Islet of Langerhans (tissue), 1 donor: ENCODE results near the gene PLA2G4C.

Experiments used
- FAIRE-seq: peaks from one replicate; lab custom pipeline; 2011; peaks lifted over from hg19 to GRCh38; lab: Jason Lieb, UNC

PLA2G4C gene

GRCh38 chr19:48053076-48053475 lies 57.5 kb downstream of the PLA2G4C start:
- no peak for FAIRE-seq

DNA sequence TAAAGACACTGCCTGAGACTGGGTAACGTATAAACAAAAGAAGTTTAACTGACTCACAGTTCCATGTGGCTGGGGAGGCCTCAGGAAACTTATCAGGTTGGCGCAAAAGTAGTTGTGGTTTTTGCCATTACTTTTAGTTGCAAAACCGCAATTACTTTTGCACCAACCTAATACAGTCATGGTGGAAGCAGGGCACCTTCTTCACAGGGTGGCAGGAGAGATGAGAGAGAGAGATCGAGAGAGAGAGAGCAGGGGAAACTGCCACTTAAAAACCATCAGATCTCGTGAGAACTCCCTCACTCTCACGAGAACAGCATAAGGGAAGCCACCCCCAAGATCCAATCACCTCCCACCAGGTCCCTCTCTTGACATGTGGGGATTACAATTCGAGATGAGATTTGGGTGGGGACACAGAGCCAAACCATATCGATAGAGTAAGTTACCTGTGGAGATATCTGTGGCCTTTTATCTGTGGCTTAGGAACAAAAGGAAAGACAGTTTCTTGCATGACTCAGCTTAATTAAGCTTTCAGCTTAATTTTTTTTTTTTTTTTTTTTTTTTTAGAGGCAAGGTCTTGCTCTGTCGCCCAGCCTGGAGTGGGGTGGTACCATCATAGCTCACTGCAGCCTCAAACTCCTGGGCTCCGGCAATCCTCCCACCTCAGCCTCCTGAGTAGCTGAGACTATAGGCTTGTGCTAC lies 59.1 kb downstream of the PLA2G4C start:
- no peak for FAIRE-seq

DNA sequence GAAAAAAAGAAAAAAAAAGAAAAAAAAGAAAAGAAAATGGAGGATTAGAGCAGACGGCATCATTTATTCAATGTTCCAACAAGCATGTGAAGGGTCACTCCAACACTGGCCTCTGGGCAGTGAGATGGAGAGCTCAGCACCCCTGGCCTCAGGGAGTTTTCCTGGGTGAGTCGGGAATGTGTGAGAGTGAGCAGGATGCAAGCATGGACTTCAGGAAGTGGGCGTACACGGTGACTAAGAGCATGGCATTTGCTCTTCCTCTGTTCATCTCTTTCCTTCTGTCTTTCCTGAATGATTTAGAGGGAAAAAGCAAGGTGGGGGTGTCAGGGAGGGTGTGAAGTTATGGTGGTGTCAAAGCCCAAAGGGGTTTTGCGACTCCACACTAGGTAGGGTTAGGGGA lies 66.1 kb downstream of the PLA2G4C start:
- FAIRE-seq: no peak

DNA sequence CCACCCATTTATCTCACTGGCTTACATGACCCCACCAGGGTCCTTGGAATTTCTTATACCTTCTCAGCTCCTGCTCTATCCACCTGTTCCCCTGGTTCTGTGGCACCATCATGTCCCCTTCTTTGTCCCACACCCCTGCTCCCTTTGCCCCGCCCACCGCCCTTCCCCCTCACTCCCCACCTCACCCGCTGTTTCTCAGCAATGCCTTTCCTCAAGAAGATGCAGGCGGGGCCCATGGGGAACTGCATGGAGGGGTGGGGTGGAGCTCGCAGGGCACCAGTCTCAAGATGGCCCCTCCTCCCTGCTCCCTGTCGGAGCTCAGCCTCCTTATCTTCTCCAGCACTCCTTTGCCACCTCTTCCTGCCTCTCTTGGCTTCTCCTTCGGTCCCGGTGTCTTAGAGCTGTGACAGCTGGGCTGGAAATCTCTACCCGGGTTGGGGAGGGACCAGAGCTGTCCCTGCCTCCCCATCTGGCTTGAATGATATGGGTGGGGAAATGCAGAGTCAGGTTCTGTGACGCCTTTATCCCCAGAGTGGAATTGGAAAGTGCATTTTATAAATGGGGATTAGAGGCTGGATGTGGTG lies 66.8 kb downstream of the PLA2G4C start, which contains the start of gene CABP5:
TSS of gene CABP5 (minus strand) at position 405 of the 584 bp plus-strand sequence. CDS start at position 248, 157 bp downstream.
- FAIRE-seq: no peak

DNA sequence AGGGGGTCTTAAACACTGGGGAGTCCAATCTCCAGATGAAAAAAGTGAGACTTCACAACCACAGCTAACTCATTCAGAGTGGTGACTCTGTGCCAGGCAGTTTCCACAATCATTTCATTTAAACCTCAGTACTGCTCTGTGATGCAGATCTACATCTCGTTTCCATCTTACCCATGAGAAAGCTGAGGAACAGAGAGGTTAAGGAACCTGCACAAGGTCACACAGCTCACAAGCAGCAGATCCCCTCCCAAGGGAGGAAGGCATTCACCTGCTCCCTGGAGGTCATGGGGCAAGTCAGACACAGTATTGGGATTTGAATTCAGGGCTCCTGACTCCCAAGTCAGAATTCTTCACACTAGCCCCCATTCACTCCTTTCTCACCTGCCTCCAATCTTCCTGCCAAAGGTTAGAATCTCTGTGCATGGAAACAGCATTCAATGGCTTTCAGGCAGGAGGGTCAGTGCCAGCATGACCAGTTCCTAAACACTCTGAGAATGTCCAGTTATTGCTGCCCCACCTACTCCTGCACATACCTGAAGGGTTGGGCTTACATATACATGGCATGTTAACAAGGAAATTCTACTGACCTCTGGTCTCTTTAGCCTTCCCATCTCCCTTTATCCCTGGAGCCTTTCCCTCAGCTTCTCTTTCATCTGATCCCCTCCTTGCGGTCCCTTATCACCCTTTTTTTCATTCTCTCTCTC lies 68.6 kb downstream of the PLA2G4C start:
- no peak for FAIRE-seq

DNA sequence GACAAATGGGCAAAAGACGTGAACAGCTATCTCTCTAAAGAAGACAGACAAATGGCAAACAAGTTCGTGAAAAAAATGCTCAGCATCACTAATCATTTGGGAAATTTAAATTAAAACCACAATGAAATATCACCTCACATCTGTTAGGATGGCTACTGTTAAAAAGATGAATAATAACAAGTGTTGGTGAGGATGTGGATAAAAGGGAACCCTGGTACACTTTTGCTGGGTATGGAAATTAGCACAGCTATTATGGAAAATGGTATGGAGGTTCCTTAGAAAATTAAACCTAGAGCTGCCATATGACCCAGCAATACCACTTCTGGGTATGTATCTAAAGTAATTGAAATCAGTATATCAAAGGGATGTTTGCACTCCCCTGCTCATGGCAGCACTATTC lies 73.9 kb downstream of the PLA2G4C start:
- no peak for FAIRE-seq

GRCh38 chr19:48033604-48034003 lies 77.0 kb downstream of the PLA2G4C start:
- no peak for FAIRE-seq

DNA sequence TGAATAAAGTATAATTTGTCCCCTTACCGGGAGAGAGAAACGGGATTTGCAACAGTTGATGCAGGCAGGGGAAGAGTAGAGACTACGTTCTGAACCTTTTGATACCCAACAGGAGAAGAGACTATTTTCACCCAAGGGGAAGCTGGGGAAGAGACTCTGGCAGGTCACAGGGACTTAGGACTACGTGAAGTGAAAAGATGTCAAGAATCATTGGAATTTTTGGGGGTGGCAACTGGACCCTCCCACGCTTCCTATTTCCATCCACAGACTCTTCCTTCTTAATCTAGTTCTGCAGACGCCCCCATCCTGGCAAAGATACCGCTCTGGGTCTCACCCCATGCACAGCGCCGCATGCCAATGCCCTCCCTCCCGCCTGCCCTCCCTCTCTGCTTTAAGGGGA lies 80.5 kb downstream of the PLA2G4C start:
- no peak for FAIRE-seq

GRCh38 chr19:48029431-48029830 lies 81.2 kb downstream of the PLA2G4C start:
- no peak for FAIRE-seq

DNA sequence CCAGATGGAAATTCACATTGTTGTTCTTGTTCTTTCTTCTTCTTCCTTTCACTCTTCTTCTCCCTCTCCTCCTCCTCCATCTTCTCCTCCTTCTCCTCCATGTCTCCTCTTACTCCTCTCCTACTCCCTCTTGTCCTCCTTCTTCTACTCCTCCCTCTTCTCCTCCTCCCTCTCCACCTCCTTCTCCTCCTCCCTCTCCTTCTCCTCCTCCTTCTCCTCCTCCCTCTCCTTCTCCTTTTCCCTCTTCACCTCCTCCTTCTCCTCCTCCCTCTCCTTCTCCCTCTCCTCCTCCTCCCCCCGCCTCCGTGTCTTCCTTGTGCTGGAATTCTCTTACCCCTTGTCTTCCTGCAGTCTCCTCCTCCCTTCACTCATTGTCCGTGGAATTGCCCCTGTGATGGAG lies 85.1 kb downstream of the PLA2G4C start:
- FAIRE-seq: no peak

DNA sequence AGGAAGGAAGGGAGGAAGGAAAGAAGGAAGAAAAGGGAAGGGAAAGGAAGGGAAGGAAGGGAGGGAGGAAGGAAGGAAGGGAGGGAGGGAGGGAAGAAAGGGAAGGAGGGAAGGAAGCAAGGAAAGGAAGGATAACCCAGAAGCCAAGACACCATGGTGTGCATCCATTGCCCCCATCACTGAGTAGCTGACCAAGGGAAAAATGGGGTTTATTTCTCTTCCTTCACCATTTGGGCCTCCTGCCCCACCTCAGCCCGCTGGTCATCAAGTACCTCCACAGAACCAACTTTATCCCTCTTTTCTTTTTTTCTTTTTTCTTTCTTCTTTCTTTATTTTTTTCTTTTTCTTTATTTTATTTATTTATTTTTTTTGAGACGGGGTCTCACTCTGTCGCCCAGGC lies 87.1 kb downstream of the PLA2G4C start:
- no peak for FAIRE-seq

GRCh38 chr19:48023011-48023410 lies 87.6 kb downstream of the PLA2G4C start:
- no peak for FAIRE-seq

GRCh38 chr19:48020686-48021085 lies 89.9 kb downstream of the PLA2G4C start:
- no peak for FAIRE-seq

DNA sequence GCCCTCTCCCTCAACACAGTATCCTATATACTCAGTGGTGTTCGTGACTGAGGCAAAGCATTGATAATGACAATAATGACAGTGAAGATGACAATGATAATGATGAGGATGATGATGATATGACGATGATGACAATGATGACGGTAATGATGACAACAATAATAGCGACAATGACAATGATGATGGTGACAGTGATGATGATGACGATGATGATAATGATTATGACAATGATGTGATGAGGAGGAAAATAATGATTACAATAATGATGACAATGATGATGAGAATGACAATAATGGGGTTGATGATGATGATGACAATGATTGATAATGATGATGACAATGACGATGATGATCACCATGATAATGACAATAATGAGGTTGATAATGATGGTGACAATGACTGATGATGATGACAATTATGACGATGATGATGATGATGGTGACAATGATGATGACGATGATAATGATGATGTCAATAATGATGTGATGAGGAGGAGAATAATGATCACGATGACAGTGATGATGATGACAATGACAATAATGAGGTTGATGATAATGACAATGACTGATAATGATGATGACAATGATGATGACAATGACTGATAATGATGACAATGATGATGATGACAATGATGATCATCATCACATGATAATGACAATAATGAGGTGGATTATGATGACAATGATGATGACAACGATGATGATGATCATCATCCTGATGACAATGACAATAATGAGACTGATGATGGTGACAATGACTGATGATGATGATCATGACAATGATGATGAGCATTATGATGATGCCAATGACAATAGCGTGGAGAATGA lies 99.5 kb downstream of the PLA2G4C start:
- no peak for FAIRE-seq

GRCh38 chr19:48006762-48007161 lies 103.9 kb downstream of the PLA2G4C start:
- no peak for FAIRE-seq

GRCh38 chr19:48004236-48004635 lies 106.4 kb downstream of the PLA2G4C start:
- no peak for FAIRE-seq

GRCh38 chr19:48000846-48001245 lies 109.8 kb downstream of the PLA2G4C start:
- no peak for FAIRE-seq

- no peak for FAIRE-seq
These were observed 111.8 kb downstream of the PLA2G4C start for GRCh38 chr19:47998800-47999199.
